Airway epithelial cell (primary cell): ENCODE measurements around the gene KLF7. TPM values are rescaled to one million over a fixed set of nuclear protein-coding genes. Genes with fewer than 3 reads are reported as not detected.

Source experiments
- total RNA-seq: library from RNA; depleted of rRNA; stranded (reverse); fragments of >200 nt; gene quantifications from 2 replicates; pipeline ENCODE4 v1.2.3, GENCODE V29; 2015

The KLF7 gene
- 19.9 and 35.5 TPM in 2 replicates for total RNA-seq

GRCh38 chr2:207165121-207166038, at the start of gene KLF7:
KLF7 (minus strand) TSS chr2:207165948; CDS start chr2:207165568, 380 bp downstream.

Other genes starting within 250 kb of the KLF7 start
- not detected in 2 replicates for gene CPO, start 226.4 kb downstream of the KLF7 start, total RNA-seq